G401 (cell line): ENCODE results near the gene LAMA1. TPM values are rescaled to one million over a fixed set of nuclear protein-coding genes. Genes with fewer than 3 reads are reported as not detected.
"Not testable (repeated sequence)": the region's sequence is repeated elsewhere in the genome, so short reads cannot be mapped to it uniquely, and the experiment has no call there.

Source experiments
- DNase-seq: peaks from one replicate; pipeline ENCODE4 v3.0.0-alpha.2; 2015; ENCODE audit warnings: low spot score
- in situ Hi-C: cut with HindIII; loops from 2 replicates; pipeline ENCODE4 v1.10.0; 2016; ENCODE audit warnings: low sequenced_read_pairs, mixed read lengths
- total RNA-seq: library from RNA; depleted of rRNA; stranded (reverse); fragments of >200 nt; shearing (Covaris generic); gene quantifications from 2 replicates; pipeline ENCODE4 v1.2.3, GENCODE V29; 2014; rRNA removed

LAMA1 gene
- total RNA-seq, result 0.03 and 0.31 TPM in 2 replicates

DNA sequence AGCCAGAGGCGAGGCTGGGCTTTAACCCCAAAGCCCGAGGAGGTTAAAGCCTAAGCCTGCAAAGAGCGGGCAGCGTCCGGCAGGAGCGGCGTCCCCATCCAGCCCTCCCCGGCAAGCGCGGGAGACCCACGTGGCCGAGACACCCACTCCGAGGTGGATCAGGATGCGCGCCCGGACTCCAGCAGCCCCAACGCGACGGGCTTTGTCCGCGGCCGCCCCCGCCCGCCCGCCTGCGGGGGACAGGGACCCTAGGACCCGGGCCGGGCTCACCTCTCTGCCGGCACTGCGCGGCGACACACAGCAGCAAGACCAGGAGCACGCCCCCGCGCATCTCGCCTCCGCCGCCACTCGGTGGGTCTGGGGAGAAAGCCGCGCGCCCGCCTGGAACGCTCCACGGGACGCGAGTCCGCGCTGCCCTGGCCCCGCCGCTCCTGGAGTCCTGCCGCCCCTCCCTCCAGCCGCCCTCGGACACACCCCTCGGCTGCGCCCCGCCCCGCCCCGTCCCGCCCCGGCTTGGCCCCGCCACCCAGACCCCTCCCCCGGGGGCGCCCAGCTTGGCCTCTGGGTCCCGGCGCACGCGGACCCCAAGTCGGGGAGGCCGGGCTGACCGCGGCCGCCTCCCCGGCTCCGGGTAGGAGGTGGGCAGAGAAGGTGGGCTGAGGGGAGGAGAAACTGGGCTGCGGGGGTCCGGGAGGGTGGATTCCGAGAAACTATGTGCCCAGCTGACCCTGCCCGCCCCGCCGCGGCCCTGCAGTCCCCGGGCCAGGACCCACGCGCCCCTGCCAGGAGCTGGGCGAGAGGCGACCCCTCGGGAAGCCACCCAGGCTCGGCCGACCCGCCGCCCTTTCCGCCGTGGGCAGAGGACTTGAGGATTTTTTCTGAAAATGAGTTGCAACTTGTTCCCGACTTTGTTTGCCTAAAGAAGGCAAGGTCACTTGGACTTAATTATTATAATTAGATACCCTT is at the start of gene LAMA1:
Gene LAMA1, minus strand, starts transcription at position 408 of the 966 bp plus-strand sequence. Its CDS starts 77 bp downstream, at position 331.
- DNase-seq, result no peak
- in situ Hi-C loops, result no loop called here

DNA sequence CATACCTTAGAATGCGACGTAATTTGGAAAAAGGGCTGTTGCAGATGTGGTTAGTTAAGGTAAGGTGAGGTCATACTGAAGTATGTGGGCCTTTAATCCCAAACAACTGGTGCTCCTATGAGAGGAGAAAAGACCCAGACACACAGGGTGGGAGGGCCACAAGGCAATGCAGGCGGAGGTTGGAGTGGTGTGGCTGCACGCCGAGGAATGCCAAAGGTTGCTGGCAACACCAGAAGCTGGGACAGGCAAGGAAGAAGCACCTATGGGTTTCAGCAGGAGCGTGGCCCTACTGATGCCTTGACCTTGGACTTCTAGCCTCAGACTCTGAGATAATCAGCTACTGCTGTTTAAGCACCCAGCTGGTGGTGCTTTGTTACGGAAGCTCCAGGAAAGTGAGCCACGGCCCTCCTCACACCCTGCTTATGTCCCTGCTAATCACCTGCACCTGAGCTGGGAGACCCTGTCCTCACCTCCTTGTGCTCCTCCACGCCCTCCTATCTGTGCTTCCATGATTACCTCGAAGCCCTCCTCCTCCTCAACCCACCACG is 48.3 kb upstream of the LAMA1 start:
- no peak for DNase-seq
- in situ Hi-C loops, result no loop called here

DNA sequence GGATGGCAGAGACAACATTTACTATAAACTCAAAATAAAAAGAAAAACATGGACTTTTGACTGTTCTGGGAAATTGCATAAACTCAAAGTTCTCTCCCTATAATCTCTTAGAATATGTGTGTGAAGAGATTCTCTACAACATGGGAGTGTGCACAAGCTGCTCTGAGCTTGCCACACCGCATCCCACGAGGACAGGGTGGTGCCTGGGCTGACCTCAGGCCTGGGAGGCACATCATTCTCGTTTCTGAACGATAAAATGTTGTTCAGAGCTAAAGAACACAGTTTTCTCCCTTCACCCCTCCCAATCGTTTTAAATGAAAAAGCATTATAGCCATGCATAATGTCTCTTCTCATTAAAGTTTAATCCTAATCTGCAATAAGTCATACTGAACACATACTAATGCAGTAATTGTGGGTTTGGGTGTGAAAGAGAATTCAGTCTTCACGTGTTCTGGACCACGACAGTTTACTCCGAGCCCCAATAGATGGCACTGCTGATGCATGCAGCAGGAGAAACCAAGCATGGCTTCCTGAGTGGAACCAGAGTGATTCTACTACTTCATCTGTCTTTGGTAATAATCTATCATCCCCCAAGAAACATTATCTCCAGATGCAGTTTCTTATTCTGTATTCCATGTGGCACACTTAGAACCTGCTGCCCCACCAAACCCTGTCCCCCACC is 46.9 kb upstream of the LAMA1 start:
- in situ Hi-C loops, result no loop called here

DNA sequence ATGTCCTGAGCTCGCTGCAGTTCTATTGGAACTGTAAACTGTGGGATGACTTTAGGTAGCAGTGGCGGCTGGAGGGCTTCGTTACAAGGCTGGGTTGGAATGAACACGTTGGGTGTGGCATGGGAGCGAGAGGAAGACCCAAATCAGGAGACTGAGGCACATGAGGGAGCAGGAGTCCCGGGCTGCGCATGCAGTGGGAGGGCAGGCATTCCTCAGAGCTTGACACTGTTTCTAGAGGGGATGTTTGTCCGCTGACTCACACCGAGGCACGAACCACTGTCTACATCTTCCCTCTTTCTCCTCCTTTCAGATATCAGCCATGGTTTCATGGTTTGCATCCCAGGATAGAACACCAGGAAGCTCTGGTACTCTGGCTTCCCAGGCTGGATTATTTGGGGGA is 40.6 kb upstream of the LAMA1 start:
- in situ Hi-C loops, result no loop called here
- DNase-seq, result no peak

More for the DNA sequence above, 46.9 kb upstream of the LAMA1 start:
- peak; percentile 15 for DNase-seq

GRCh38 chr18:7157760-7158159 is 40.2 kb upstream of the LAMA1 start:
- in situ Hi-C loops, result no loop called here
- DNase-seq, result no peak

- in situ Hi-C loops, result no loop called here
- no peak for DNase-seq
Measured at GRCh38 chr18:7155887-7156286, 38.3 kb upstream of the LAMA1 start.

DNA sequence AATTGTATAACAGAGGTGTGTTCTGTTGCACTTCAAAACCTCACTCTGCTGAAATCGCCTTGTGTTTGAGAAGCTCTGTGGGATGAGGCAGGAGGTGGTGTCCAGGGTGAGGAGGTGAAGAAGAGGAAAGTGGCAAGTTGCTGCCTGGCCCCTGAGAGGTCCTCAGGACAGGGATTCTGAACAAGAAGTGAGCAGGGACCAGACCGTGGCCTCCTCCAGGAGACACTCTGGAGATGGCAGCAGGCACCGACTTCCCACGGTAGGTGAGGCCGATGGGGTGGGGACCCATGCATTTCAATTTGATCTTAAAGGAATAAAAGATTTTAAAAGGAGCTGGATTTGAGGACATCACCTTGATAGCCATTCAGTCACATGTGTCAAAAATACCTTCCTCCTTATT is 37.5 kb upstream of the LAMA1 start:
- no peak for DNase-seq
- in situ Hi-C loops, result no loop called here

DNA sequence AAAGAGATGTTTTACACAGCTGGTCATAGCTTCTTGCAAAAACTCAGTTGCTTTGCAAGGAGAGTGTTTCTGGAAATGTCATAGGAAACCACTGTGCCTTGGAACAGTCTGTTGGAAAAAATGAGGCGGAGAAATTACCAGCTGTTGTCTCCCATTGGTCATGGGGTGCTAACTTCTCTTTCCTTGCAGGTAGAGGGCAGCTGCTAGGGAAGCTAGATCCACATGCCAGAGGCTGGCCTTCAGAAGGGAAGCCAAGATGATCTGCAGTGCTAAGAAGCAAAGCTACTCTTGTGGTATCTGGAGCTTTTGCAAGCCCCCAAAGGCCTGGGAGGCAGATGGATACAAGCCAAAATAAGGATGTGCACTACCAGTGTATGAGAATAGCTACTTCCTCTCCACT is 34.8 kb upstream of the LAMA1 start:
- no peak for DNase-seq
- in situ Hi-C loops, result no loop called here

DNA sequence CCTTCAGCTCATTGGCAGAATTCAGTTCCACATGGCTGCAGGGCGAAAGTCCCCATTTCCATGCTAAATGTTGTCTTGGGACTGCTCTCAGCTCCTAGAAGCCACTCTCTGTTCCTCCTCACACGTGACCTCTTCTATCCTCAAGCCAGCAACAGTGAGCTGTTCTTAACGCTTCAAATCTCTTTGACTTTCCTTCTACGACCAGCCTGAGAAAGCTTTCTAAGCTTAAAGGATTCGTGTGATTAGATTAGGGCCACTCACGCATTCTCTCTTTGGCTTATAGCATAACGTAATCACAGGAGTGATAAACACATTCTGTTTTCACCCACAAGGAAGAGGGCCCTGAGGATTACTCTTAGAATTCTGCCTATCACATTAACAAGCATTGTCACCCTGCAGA is 29.8 kb upstream of the LAMA1 start:
- in situ Hi-C loops, result no loop called here
- no peak for DNase-seq

- in situ Hi-C loops, result no loop called here
- no peak for DNase-seq
Measured at GRCh38 chr18:7146067-7146466, 28.5 kb upstream of the LAMA1 start.

GRCh38 chr18:7144921-7145320 is 27.3 kb upstream of the LAMA1 start:
- DNase-seq, in situ Hi-C loops: not testable (repeated sequence)

- no peak for DNase-seq
- in situ Hi-C loops, result no loop called here
Measured at GRCh38 chr18:7141287-7141686, 23.7 kb upstream of the LAMA1 start.

DNA sequence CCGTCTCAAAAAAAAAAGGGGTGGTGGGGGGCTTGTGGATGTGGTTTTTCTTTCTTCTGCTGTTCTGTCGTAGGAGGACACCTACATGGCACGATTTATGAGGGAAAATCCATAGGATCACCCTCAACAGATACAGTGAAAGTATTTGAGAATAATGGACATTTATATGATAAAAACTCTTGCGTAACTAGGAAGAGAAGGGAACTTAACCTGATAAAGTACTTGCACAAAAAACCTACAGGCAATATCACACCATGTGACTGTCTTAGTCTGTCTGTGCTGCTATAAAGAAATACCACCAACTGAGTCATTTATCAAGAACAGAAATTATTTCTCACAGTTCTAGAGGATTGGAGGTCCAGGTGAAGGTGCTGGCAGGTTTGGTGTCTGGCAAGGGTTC is 21.8 kb upstream of the LAMA1 start:
- DNase-seq, result no peak
- in situ Hi-C loops, result no loop called here

GRCh38 chr18:7133181-7133580 is 15.6 kb upstream of the LAMA1 start:
- in situ Hi-C loops, result no loop called here
- no peak for DNase-seq

DNA sequence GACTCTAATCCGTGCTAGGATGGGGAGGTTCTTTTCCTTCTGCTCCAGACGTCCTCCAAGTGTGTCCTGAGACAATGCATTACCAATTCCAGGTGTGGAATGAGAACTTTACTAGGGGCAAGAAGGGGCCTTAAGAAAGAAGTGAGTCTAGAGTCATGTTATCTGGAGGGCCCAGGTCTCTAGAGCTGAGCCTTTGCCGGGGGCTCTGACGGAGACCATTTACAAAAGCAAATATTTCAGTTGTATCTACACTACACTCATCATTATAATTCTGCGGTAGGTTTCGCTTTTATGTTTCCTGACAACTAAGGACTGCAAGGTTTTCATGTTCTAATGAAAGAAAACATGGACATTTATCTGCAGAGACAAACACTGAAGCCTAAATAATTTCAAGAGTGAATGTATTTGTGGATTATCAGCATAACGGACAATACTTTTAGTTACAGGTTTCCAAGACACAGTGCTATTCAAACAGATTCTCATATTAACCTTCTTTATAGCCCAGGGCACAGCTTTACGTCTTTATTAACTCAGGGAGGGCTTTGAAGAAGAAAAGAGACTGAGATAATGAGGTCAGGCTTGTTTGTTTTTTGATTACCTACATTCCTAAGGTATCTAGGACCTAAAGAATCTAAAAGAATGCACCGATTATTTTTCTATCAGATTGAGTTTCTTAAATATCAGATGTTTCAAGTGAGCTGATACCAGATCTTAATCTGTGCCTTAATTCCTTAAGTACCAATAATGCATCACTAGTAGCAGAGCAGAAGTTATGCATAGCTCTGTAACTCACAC is 15.0 kb upstream of the LAMA1 start:
- in situ Hi-C loops, result no loop called here
- no peak for DNase-seq

- DNase-seq, result no peak
- in situ Hi-C loops, result no loop called here
Measured at GRCh38 chr18:7122376-7122775, 4.8 kb upstream of the LAMA1 start.

DNA sequence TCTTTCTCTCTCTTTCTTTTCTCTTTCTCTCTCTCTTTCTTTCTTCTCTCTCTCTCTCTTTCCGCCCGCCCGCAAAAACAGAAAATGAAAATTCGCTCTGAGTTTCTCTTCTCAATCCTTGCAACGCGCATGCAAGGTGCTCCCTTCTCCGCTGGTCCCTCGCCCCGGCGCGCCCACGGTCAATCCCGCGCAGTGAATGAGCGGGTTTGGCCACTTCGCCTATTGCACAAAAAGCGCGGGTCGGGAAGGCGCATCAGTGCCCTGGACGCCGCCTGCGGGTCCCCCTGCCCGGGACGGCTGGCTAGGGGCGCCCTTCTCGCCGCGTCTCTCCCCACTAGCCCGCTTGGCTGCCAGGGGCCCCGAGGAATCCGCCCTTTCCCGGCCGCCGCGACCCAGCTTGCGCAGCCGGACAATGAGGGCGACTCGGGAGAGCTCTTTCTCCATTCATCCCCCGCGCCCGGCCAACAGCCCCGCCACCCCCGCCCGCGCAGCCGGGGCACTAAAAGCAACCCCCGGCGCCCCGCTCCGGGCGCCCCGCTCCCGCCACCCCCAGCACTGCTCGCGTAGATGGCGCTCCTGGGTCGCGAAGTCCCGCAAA is 706 bp downstream of the LAMA1 start:
- DNase-seq, result no peak
- in situ Hi-C loops, result no loop called here

- in situ Hi-C loops, result no loop called here
- DNase-seq, result no peak
Measured at GRCh38 chr18:7116001-7116730, 1.4 kb downstream of the LAMA1 start.
